HEK293 (cell line): ENCODE results near the gene TRABD2A.

Experiments used
- CTCF ChIP-seq: fragments of 450-650 bp; formaldehyde crosslinking; IDR thresholded peaks from 2 replicates; pipeline ENCODE4 v1.5.1; 2016; ENCODE audit warnings: missing biosample characterization, missing genetic modification characterization
- ZBTB1 ChIP-seq: fragments of 450-650 bp; formaldehyde crosslinking; IDR thresholded peaks from 2 replicates; pipeline ENCODE4 v1.5.1; 2016; ENCODE audit warnings: missing biosample characterization, missing genetic modification characterization
- ZFP37 ChIP-seq: fragments of 450-650 bp; formaldehyde crosslinking; IDR thresholded peaks from 2 replicates; pipeline ENCODE4 v1.5.1; 2016; ENCODE audit warnings: missing biosample characterization, missing genetic modification characterization
- ZNF350 ChIP-seq: fragments of 450-650 bp; formaldehyde crosslinking; IDR thresholded peaks from 2 replicates; pipeline ENCODE4 v1.5.0; 2017; ENCODE audit warnings: missing biosample characterization, mild to moderate bottlenecking, missing genetic modification characterization
- ZNF488 ChIP-seq: fragments of 450-650 bp; formaldehyde crosslinking; IDR thresholded peaks from 2 replicates; pipeline ENCODE4 v1.5.1; 2016; ENCODE audit warnings: missing biosample characterization, missing genetic modification characterization
- ZNF501 ChIP-seq: fragments of 450-650 bp; formaldehyde crosslinking; IDR thresholded peaks from 2 replicates; pipeline ENCODE4 v1.5.1; 2016; ENCODE audit warnings: missing biosample characterization, missing genetic modification characterization
- ZNF639 ChIP-seq: fragments of 450-650 bp; formaldehyde crosslinking; IDR thresholded peaks from 2 replicates; pipeline ENCODE4 v1.5.1; 2016; ENCODE audit warnings: missing biosample characterization, missing genetic modification characterization
- ZNF692 ChIP-seq: fragments of 450-650 bp; formaldehyde crosslinking; IDR thresholded peaks from 2 replicates; pipeline ENCODE4 v1.5.1; 2016; ENCODE audit warnings: missing biosample characterization, missing genetic modification characterization
- ZNF747 ChIP-seq: fragments of 450-650 bp; formaldehyde crosslinking; IDR thresholded peaks from 2 replicates; pipeline ENCODE4 v1.5.1; 2016; ENCODE audit warnings: missing biosample characterization, missing genetic modification characterization

GRCh38 chr2:84781942-84782716 lies 98.8 kb downstream of the TRABD2A start:
- TF ChIP-seq CTCF, result no peak
- no peak for TF ChIP-seq ZNF488
- TF ChIP-seq ZBTB1 (tag by site-specific recombination), result no peak
- no peak for TF ChIP-seq ZFP37 (tag by site-specific recombination)
- no peak for TF ChIP-seq ZNF692 (tag by site-specific recombination)
- no peak for TF ChIP-seq ZNF350
- no peak for TF ChIP-seq ZNF639 (tag by site-specific recombination)
- no peak for TF ChIP-seq ZNF747 (tag by site-specific recombination)
- TF ChIP-seq ZNF501, result no peak
